Heart right ventricle (tissue), 16 donors: Measurements from ENCODE around the gene UBE4A. TPM values are rescaled to one million over a fixed set of nuclear protein-coding genes. Genes with fewer than 3 reads are reported as not detected.
A peak's percentile ranks its signal among the peaks of the same experiment; 100 is the strongest.

ENCODE experiments used
- ATAC-seq, 8 donors: fragments of 200-7000 bp; cut with Tn5 transposase; one replicate each; pipeline ENCODE4 v1.9.1; 2020; ENCODE audit warnings: mild to moderate bottlenecking in 8 of 8, moderate library complexity in 8 of 8, moderate number of reproducible peaks in 1 of 8
- DNase-seq, 2 donors: peaks; one replicate each; pipeline ENCODE4 v3.0.0-alpha.2; 2020
- H3K27ac ChIP-seq, 10 donors: fragments of 200-600 bp; sonication (generic) in 2 of 10; one replicate each; pipeline versions ENCODE4 v1.5.0 to v1.8.0; 2020 to 2022; ENCODE audit warnings: mild to moderate bottlenecking in 3 of 10
- H3K27me3 ChIP-seq, 7 donors: fragments of 200-600 bp; one replicate each; pipeline ENCODE4 v1.8.0; 2021 to 2022; ENCODE audit warnings: mild to moderate bottlenecking in 2 of 7
- H3K36me3 ChIP-seq, 9 donors: fragments of 200-600 bp; sonication (generic) in 1 of 9; one replicate each; pipeline versions ENCODE4 v1.5.0 to v1.8.0; 2020 to 2022; ENCODE audit warnings: mild to moderate bottlenecking in 2 of 9
- H3K4me1 ChIP-seq, 9 donors: fragments of 200-600 bp; sonication (generic) in 1 of 9; one replicate each; pipeline versions ENCODE4 v1.5.0 to v1.8.0; 2020 to 2022; ENCODE audit warnings: mild to moderate bottlenecking in 4 of 9
- H3K4me3 ChIP-seq, 10 donors: fragments of 200-600 bp; sonication (generic) in 2 of 10; one replicate each; pipeline versions ENCODE4 v1.5.0 to v1.8.0; 2020 to 2022; ENCODE audit warnings: mild to moderate bottlenecking in 7 of 10, moderate library complexity in 2 of 10
- H3K9me3 ChIP-seq, 11 donors: fragments of 200-600 bp in 10 of 11; sonication (generic) in 2 of 11; one replicate each; pipeline versions ENCODE4 v1.5.0 to v1.8.0; 2013 to 2022; ENCODE audit warnings: mild to moderate bottlenecking in 2 of 11, control low read depth in 1 of 11, moderate library complexity in 1 of 11
- WGBS, 2 donors: extraction: QIAGEN DNeasy Blood & Tissue Kit; methylation state at CpG; one replicate each; pipeline ENCODE4 v1.1.7; 2013; ENCODE audit warnings: inconsistent platforms in 1 of 2; 5-methylcytosine and 5-hydroxymethylcytosine counted together
- intact Hi-C, 10 donors: fragments of 100-400 bp; cut with DNase I; formaldehyde crosslinking; loops; one replicate each; pipeline versions ENCODE4 v1.11.1 to v1.14.2; 2022
- polyA plus RNA-seq, 2 donors: library from polyadenylated mRNA; stranded (reverse); fragments of 200-250 nt; gene quantifications; one replicate each; pipeline ENCODE4 v1.2.3, GENCODE V29; 2013
- total RNA-seq, 10 donors: library from RNA; stranded (reverse); fragmentation: NEBNext Ultra II Directional in 3 of 10; extraction: Animal tissue kit (Norgen Biotek cat#: 25700) in 3 of 10; gene quantifications; one replicate each; pipeline versions ENCODE4 v1.2.1 to v1.2.4, GENCODE V29; 2021 to 2023
- TF ChIP-seq, protein P1 (sequence below), 9 donors: fragments of 200-600 bp; sonication (generic) in 2 of 9; IDR thresholded peaks; one replicate each; pipeline versions ENCODE4 v1.5.0 to v1.8.0; 2021 to 2022; ENCODE audit warnings: antibody characterized with exemption in 9 of 9, mild to moderate bottlenecking in 5 of 9, moderate library complexity in 1 of 9
- donor health status: Arrhythmogenic right ventricular cardiomyopathy.
- donor health status: ischemic (EF 13 %, LVEDD 7.1; RV severe dilation, severe dysfunction).
- donor health status: healthy with polysubstance abuse.
- donor health status: DM: no; HTN: yes; CAD: no.
- donor health status: DM: no; HTN: no; CAD: no.
- donor health status: ischemic (EF 25% LVEDD 6.9; RV normal size, moderate dysfunction).
- donor health status: ischemic (EF 25% LVEDD 5.7; RV mildly dilated, moderate dysfunction).
- donor health status: healthy.
- donor health status: DM: yes; HTN: yes; CAD: no.
- donor health status: Ischemic cardiomyopathy.
- donor health status: ischemic (EF 35%, LVEDD 5.7; RV mildly dilated, moderate dysfunction).
- donor health status: nonischemic (EF 11% LVEDD 7.7; RV severe dilation, severe dysfunction).
- donor health status: DM: yes; HTN: yes; CAD: no.
- donor health status: PGD.
- donor health status: ischemic (EF 29% LVEDD 5.4; RV normal size, mild dysfunction).
- donor health status: nonischemic (EF 23%, LVEDD 6.1; RV moderate dilation, normal function).

The UBE4A gene
- total and polyA plus RNA-seq, 12 donors, result 12.7 to 46.4 (median 41.3) TPM

DNA sequence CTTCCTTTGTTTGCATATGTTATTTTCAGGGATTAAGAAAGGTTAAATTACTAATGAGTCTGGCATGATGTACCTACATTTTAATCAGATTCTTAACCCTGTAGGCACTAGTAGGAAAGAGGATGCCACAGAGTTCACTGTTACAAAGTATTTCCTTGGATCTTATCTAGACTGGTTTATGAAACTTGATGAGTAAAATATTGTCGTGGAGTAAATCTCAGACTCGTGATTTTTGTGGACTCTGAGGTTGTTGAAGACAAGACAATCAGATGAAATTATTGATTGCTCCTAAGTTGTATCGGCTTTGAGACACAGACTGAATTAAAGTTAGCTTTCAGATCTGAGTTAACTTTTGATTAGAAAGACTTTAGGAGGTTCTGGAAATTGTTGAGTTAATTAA, 82.9 kb downstream of the UBE4A start:
- H3K4me3 ChIP-seq, result no peak overlapping the region
- H3K36me3 ChIP-seq, result peaks cover 0 to 20% (median 0%) of the 10 kb centered on the region in 9 donors
- peaks cover 3 to 85% (median 67%) of the 10 kb centered on the region in 9 donors for H3K4me1 ChIP-seq
- ATAC-seq, result no peak
- H3K9me3 ChIP-seq, result no peaks in the 10 kb centered on the region
- DNase-seq, result no peak
- TF ChIP-seq, protein P1, sequence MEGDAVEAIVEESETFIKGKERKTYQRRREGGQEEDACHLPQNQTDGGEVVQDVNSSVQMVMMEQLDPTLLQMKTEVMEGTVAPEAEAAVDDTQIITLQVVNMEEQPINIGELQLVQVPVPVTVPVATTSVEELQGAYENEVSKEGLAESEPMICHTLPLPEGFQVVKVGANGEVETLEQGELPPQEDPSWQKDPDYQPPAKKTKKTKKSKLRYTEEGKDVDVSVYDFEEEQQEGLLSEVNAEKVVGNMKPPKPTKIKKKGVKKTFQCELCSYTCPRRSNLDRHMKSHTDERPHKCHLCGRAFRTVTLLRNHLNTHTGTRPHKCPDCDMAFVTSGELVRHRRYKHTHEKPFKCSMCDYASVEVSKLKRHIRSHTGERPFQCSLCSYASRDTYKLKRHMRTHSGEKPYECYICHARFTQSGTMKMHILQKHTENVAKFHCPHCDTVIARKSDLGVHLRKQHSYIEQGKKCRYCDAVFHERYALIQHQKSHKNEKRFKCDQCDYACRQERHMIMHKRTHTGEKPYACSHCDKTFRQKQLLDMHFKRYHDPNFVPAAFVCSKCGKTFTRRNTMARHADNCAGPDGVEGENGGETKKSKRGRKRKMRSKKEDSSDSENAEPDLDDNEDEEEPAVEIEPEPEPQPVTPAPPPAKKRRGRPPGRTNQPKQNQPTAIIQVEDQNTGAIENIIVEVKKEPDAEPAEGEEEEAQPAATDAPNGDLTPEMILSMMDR (IDR thresholded peaks at IDR 0.05), result no peak
- intact Hi-C loops, result no loop called here
- no peaks in the 10 kb centered on the region for H3K27me3 ChIP-seq
- 65 to 73% methylated on average over 3 of the region's 3 CpGs for WGBS, 2 donors
- H3K27ac ChIP-seq, result peak overlapping the region in 2 of 10 donors; percentile 9 to 38

DNA sequence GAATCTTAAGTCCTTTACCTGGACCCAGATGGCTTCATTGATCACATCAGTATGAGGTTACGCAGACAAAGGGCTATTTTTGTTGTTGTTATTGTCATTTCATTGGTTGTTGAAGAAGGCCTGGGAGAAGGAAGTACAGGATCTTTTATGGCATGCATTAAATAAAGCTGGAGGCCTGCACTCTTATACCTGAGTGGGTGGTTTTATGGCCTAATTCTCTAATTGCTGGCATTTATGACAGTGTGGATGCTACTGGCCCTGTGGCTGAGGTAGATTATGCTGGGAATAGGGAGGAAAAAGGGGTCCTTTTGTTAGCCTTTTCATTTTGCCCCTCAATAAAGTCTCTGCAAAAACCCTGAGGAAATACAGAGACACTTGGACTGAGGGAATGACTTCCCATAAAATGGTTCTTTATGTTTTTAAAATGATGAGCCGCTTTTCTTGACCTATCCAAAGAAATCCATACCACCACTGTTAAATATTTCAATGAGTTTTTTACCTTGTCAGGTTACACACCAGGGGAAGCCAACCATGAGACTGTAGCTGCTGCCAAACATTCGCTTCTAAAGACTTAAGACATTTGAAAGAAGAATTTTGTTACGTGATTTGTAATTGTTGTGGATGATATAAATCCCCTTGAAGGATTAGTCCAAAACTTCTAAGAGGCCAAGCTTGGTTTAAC, 83.6 kb downstream of the UBE4A start:
- no peak for DNase-seq
- Histone ChIP-seq H3K4me1 (peaks cover 3 to 80% (median 70%) of the 10 kb centered on the region in 9 donors), H3K4me3 (no peak overlapping the region), H3K27me3 (no peaks in the 10 kb centered on the region), H3K9me3 (no peaks in the 10 kb centered on the region), H3K27ac (no peak overlapping the region), H3K36me3 (peaks cover 0 to 26% (median 0%) of the 10 kb centered on the region in 9 donors)
- ATAC-seq, result no peak
- TF ChIP-seq, protein P1 (IDR thresholded peaks at IDR 0.05), result no peak
- intact Hi-C loops, result no loop called here
- 92% methylated on average over 4 of the region's 4 CpGs for WGBS, 2 donors

DNA sequence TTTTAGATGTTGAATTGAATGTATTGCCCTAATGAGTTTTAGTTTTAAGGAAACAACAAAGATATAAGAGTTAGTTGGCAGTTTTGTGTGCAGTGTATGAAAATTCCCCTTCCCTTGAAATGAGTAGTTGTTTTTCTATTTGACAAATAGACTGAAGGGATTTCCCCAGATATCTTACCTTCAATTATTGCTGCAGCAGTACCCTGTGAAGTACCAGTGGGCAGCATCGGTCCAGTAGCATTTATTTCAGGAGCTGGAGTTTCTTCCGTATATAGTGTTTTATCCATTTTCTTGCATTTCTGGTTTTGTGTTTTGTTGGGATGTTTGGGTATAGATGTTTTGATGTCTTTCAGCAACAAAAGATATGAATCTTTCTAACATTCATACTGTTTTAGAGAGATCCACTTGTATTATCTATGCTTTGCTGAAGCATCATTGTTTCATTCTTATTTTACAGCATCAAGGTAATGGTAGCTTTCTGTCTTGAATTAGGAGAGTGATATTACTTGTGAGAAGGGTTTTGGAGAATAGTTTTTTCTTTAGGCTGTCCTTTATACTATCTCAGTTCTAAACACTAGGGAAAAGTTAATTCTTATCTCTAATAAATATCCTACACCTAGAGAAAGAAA, 84.3 kb downstream of the UBE4A start:
- Histone ChIP-seq H3K4me1 (peaks cover 3 to 74% (median 64%) of the 10 kb centered on the region in 9 donors), H3K4me3 (no peak overlapping the region), H3K36me3 (peaks cover 0 to 26% (median 0%) of the 10 kb centered on the region in 9 donors), H3K9me3 (no peaks in the 10 kb centered on the region), H3K27ac (no peak overlapping the region), H3K27me3 (no peaks in the 10 kb centered on the region)
- WGBS, 2 donors, result 84 to 89% methylated on average over 2 of the region's 2 CpGs
- intact Hi-C loops, result no loop called here
- ATAC-seq (no peak), DNase-seq (no peak)
- TF ChIP-seq, protein P1 (IDR thresholded peaks at IDR 0.05), result no peak

DNA sequence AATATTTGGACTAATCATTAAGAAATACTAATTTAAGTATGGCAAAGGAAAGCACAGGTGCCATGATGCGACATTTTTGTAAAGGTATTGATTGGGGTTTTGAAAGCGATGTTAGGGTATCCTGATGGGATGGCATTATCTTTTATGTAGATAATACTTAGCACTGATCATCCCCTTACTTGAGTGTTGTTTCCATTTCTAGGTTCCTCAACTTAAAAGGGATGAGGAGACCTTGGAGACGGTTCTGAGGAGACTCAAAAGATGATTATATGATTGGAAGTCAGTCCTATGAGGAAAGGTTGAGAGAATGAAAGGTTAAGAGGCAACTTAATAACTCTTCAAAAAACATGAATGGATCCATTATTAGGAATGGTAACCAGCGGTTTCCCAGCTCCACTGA, 88.0 kb downstream of the UBE4A start:
- intact Hi-C loops, result no loop called here
- no peak for ATAC-seq
- peaks cover 0 to 21% (median 0%) of the 10 kb centered on the region in 9 donors for H3K36me3 ChIP-seq
- H3K27ac ChIP-seq, result no peak overlapping the region
- H3K4me3 ChIP-seq, result no peak overlapping the region
- WGBS, 2 donors, result 91% methylated on average over 4 of the region's 4 CpGs
- H3K4me1 ChIP-seq, result peaks cover 0 to 47% (median 29%) of the 10 kb centered on the region in 9 donors
- TF ChIP-seq, protein P1 (IDR thresholded peaks at IDR 0.05), result no peak
- H3K27me3 ChIP-seq, result no peaks in the 10 kb centered on the region
- DNase-seq, result no peak
- H3K9me3 ChIP-seq, result no peaks in the 10 kb centered on the region
